Spleen (tissue), 11 donors: Measurements from ENCODE around the gene KLF13. TPM values are rescaled to one million over a fixed set of nuclear protein-coding genes. Genes with fewer than 3 reads are reported as not detected.

Source experiments
- DNase-seq: peaks from one replicate; pipeline ENCODE4 v3.0.0-alpha.2; 2020
- H3K27ac ChIP-seq, 8 donors: fragments of 200-600 bp; sonication (generic) in 7 of 8; 1 replicate in 4 of 8; 2 replicates in 4 of 8; pipeline versions ENCODE4 v1.5.0 to v1.8.0; 2016 to 2021; ENCODE audit warnings: inconsistent platforms in 4 of 8, mild to moderate bottlenecking in 4 of 8, moderate library complexity in 1 of 8
- H3K27me3 ChIP-seq, 7 donors: fragments of 200-600 bp; sonication (generic) in 6 of 7; replicated peaks in 1 of 7; 1 replicate in 4 of 7; 2 replicates in 3 of 7; pipeline versions ENCODE4 v1.5.0 to v1.8.0; 2016 to 2021; ENCODE audit warnings: inconsistent platforms in 3 of 7, mild to moderate bottlenecking in 1 of 7
- H3K36me3 ChIP-seq, 6 donors: fragments of 200-600 bp; sonication (generic) in 5 of 6; 1 replicate in 4 of 6; 2 replicates in 2 of 6; pipeline versions ENCODE4 v1.5.0 to v1.8.0; 2016 to 2021; ENCODE audit warnings: inconsistent platforms in 2 of 6
- H3K4me1 ChIP-seq, 6 donors: fragments of 200-600 bp; sonication (generic) in 5 of 6; 1 replicate in 3 of 6; 2 replicates in 3 of 6; pipeline versions ENCODE4 v1.5.0 to v1.8.0; 2016 to 2021; ENCODE audit warnings: inconsistent platforms in 3 of 6
- H3K4me3 ChIP-seq, 8 donors: fragments of 200-600 bp; sonication (generic) in 7 of 8; 1 replicate in 4 of 8; 2 replicates in 4 of 8; pipeline versions ENCODE4 v1.5.0 to v1.8.0; 2016 to 2021; ENCODE audit warnings: inconsistent platforms in 4 of 8, mild to moderate bottlenecking in 4 of 8, moderate library complexity in 2 of 8
- H3K9me3 ChIP-seq, 8 donors: fragments of 200-600 bp; sonication (generic) in 7 of 8; 1 replicate in 4 of 8; 2 replicates in 4 of 8; pipeline versions ENCODE4 v1.5.0 to v1.8.0; 2016 to 2021; ENCODE audit warnings: inconsistent platforms in 4 of 8
- POLR2A ChIP-seq, 3 donors: fragments of 450-650 bp; IDR thresholded peaks; one replicate each; pipeline ENCODE4 v1.5.1; 2017; ENCODE audit warnings: antibody characterized with exemption in 3 of 3, mild to moderate bottlenecking in 1 of 3
- POLR2AphosphoS5 ChIP-seq, 3 donors: sonication (generic); formaldehyde crosslinking; IDR thresholded peaks; one replicate each; pipeline ENCODE4 v1.5.1; 2017; ENCODE audit warnings: antibody characterized with exemption in 3 of 3
- WGBS, 5 donors: extraction: QIAGEN DNeasy Blood & Tissue Kit in 3 of 5; methylation state at CpG; one replicate each; pipeline versions ENCODE4 v1.1.5 to v1.1.7; 2013 to 2018; 5-methylcytosine and 5-hydroxymethylcytosine counted together
- intact Hi-C: fragments of 100-400 bp; cut with DNase I; formaldehyde crosslinking; loops from one replicate; pipeline ENCODE4 v1.15.0; 2023; ENCODE audit warnings: low total_unique reads
- polyA plus RNA-seq, 3 donors: library from polyadenylated mRNA; stranded (reverse); fragments of 200-250 nt; gene quantifications; one replicate each; pipeline ENCODE4 v1.2.1, GENCODE V29; 2013
- total RNA-seq, 7 donors: library from RNA; depleted of rRNA in 3 of 7; stranded (reverse); fragments of >200 nt in 3 of 7; fragmentation: NEBNext Ultra II Directional in 4 of 7; extraction: Animal tissue kit (Norgen Biotek cat#: 25700) in 4 of 7; gene quantifications; one replicate each; pipeline versions ENCODE4 v1.1.0 to v1.2.1, GENCODE V29; 2016 to 2021
- TF ChIP-seq, protein P1 (sequence below), 11 experiments: fragments of 200-600 bp in 7 of 11; fragments of 450-650 bp in 4 of 11; sonication (generic) in 4 of 11; IDR thresholded peaks in 8 of 11; conservative IDR thresholded peaks in 3 of 11; 1 replicate in 7 of 11; 2 replicates in 4 of 11; pipeline versions ENCODE4 v1.4.0 to v1.8.0; 2016 to 2021; ENCODE audit warnings: antibody characterized with exemption in 11 of 11, inconsistent platforms in 4 of 11, mild to moderate bottlenecking in 1 of 11
- donor health status: healthy with polysubstance abuse.
- donor health status: DM: no; HTN: no; CAD: no; lungs with moderate emphysema.
- donor health status: DM: no; HTN: no; CAD: no.
- donor health status: Bipolar disorder and iron deficiency.
- donor health status: healthy.
- donor health status: DM: no; HTN: no; CAD: no.
- donor health status: DM: yes; HTN: yes; CAD: no.

The KLF13 gene
- total and polyA plus RNA-seq, 10 donors: 21.8 to 111 (median 81.4) TPM

DNA sequence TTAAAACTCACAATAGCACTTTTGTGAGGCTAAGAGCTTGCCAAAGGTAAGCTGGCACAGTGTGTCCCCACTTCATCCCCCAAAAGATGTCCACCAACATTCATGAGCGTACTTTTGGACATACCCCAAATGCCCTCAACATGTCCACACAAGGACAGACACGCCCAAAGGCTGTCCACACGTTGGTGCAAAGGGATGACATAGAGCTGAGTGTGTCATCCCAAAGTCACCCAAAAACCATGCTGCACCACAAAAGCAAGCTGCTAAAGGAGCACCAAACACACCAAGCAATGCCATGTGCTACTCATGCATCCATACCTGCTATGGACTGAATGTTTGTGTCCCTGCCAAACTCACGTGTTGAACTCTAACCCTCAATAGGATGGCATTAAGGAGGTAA, 57.9 kb downstream of the KLF13 start:
- no peaks in the 10 kb centered on the region for H3K9me3 ChIP-seq
- H3K36me3 ChIP-seq: peaks cover 0 to 32% (median 10%) of the 10 kb centered on the region in 6 donors
- no peaks in the 10 kb centered on the region for H3K27me3 ChIP-seq
- intact Hi-C loops: no loop called here
- TF ChIP-seq POLR2AphosphoS5 (IDR thresholded peaks at IDR 0.05): peak in 1 of 3 donors; percentile 19
- TF ChIP-seq, protein P1, sequence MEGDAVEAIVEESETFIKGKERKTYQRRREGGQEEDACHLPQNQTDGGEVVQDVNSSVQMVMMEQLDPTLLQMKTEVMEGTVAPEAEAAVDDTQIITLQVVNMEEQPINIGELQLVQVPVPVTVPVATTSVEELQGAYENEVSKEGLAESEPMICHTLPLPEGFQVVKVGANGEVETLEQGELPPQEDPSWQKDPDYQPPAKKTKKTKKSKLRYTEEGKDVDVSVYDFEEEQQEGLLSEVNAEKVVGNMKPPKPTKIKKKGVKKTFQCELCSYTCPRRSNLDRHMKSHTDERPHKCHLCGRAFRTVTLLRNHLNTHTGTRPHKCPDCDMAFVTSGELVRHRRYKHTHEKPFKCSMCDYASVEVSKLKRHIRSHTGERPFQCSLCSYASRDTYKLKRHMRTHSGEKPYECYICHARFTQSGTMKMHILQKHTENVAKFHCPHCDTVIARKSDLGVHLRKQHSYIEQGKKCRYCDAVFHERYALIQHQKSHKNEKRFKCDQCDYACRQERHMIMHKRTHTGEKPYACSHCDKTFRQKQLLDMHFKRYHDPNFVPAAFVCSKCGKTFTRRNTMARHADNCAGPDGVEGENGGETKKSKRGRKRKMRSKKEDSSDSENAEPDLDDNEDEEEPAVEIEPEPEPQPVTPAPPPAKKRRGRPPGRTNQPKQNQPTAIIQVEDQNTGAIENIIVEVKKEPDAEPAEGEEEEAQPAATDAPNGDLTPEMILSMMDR (IDR thresholded peaks at IDR 0.05 in 8 of 11, conservative IDR thresholded peaks at IDR 0.05 in 3 of 11): no peak
- no peak for DNase-seq
- no peak overlapping the region for H3K4me3 ChIP-seq
- 86 to 91% (median 89%) methylated on average over 4 of the region's 4 CpGs for WGBS, 5 donors
- H3K27ac ChIP-seq: no peak overlapping the region
- H3K4me1 ChIP-seq: peaks cover 0 to 49% (median 18%) of the 10 kb centered on the region in 6 donors

DNA sequence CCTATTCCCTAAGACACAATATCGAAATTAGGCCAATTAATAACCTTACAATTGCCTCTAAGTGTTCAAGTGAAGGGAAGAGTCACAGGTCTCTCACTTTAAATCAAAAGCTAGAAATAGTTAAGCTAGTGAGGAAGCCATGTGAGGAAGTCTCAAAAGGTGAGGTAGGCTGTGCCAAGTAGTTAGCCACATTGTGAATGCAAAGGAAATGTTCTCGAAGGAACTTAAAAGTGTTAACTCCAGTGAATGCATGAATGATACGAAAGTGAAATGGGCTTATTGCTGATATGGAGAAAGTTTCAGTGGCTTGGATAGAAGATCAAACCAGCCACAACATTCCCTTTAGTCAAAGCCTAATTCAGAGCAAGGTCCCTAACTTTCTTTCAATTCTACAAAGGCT, 59.1 kb downstream of the KLF13 start:
- no peak for TF ChIP-seq POLR2A (IDR thresholded peaks at IDR 0.05)
- no peak for TF ChIP-seq POLR2AphosphoS5 (IDR thresholded peaks at IDR 0.05)
- TF ChIP-seq, protein P1 (IDR thresholded peaks at IDR 0.05 in 8 of 11, conservative IDR thresholded peaks at IDR 0.05 in 3 of 11): no peak
- WGBS, 5 donors: 42 to 58% (median 55%) methylated on average over 3 of the region's 3 CpGs
- H3K27me3 ChIP-seq: no peaks in the 10 kb centered on the region
- no peak overlapping the region for H3K4me3 ChIP-seq
- peaks cover 0 to 20% (median 2%) of the 10 kb centered on the region in 6 donors for H3K36me3 ChIP-seq
- peaks cover 0 to 4% (median 0%) of the 10 kb centered on the region in 8 donors for H3K9me3 ChIP-seq
- peaks cover 0 to 53% (median 18%) of the 10 kb centered on the region in 6 donors for H3K4me1 ChIP-seq
- intact Hi-C loops: no loop called here
- peak overlapping the region in 3 of 8 donors; percentile 5 to 93 (median 75) for H3K27ac ChIP-seq
- no peak for DNase-seq

DNA sequence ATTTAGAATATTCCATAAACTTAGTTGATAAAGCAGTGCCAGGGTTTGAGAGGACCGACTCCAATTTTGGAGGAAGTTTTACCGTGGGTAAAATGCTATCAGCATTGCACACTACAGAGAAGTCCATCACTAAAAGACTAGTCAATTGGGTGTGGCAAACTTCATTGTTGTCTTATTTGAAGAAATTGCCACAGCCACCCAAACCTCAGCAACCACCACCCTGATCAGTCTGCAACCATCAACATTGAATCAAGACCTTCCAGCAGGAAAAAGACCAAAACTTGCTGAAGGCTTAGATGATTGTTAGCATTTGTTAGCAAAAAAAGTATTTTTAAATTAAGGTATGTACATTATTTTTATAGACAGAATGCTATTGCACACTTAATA, 60.5 kb downstream of the KLF13 start:
- intact Hi-C loops: no loop called here
- 61 to 81% (median 70%) methylated on average over 2 of the region's 2 CpGs for WGBS, 5 donors
- H3K27me3 ChIP-seq: peaks cover 0 to 9% (median 0%) of the 10 kb centered on the region in 7 donors
- peaks cover 0 to 7% (median 0%) of the 10 kb centered on the region in 6 donors for H3K36me3 ChIP-seq
- H3K4me3 ChIP-seq: no peak overlapping the region
- H3K27ac ChIP-seq: peak overlapping the region in 4 of 8 donors; percentile 58 to 93 (median 77)
- DNase-seq: no peak
- TF ChIP-seq, protein P1 (IDR thresholded peaks at IDR 0.05 in 8 of 11, conservative IDR thresholded peaks at IDR 0.05 in 3 of 11): no peak
- TF ChIP-seq POLR2A (IDR thresholded peaks at IDR 0.05) (no peak), POLR2AphosphoS5 (IDR thresholded peaks at IDR 0.05) (no peak)
- peaks cover 0 to 60% (median 24%) of the 10 kb centered on the region in 6 donors for H3K4me1 ChIP-seq
- H3K9me3 ChIP-seq: peaks cover 0 to 4% (median 0%) of the 10 kb centered on the region in 8 donors

DNA sequence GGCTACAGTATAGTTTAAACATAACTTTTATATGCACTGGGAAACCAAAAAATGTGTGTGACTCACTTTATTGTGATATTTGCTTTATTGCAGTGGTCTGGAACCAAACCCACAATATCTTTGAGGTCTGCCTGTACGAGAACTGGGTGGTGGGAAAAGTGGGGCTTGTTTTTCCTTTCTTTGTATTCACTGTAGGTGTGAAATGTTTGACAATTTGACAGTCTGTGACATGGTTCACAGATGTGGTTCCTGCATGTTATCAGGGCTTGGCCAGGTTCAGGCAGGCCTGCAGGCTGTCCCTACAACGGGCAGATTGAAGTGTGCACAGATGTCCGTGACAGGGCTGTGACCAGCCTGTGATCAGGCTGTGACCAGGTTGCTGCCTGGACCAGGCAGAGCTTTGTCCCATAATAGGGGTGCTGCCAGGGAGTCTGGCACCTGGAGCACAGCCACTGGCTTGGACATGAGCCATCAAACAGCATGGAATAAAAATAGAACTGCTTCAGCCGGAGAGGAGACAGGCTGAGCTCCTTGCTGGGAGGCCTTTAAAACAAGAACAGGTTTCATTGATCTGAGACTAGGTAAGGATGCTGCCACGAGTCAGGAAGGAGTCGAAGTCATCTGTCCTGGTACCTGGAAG, 61.0 kb downstream of the KLF13 start:
- Histone ChIP-seq H3K36me3 (peaks cover 0 to 2% (median 0%) of the 10 kb centered on the region in 6 donors), H3K27ac (peak overlapping the region in 6 of 8 donors; percentile 20 to 93 (median 66)), H3K4me3 (peak overlapping the region in 1 of 8 donors; percentile 2), H3K27me3 (peaks cover 0 to 14% (median 0%) of the 10 kb centered on the region in 7 donors), H3K9me3 (peaks cover 0 to 4% (median 0%) of the 10 kb centered on the region in 8 donors), H3K4me1 (peaks cover 0 to 66% (median 24%) of the 10 kb centered on the region in 6 donors)
- WGBS, 5 donors: 50 to 60% (median 55%) methylated on average over 5 to 6 of the region's 6 CpGs
- no peak for DNase-seq
- intact Hi-C loops: no loop called here
- peak; percentile 25 to 47 (median 38) for TF ChIP-seq POLR2AphosphoS5 (IDR thresholded peaks at IDR 0.05)
- TF ChIP-seq, protein P1 (IDR thresholded peaks at IDR 0.05 in 8 of 11, conservative IDR thresholded peaks at IDR 0.05 in 3 of 11): no peak
